GM18507 (cell line): Measurements from ENCODE around the gene SVEP1.
"Not testable (repeated sequence)": the region's sequence is repeated elsewhere in the genome, so short reads cannot be mapped to it uniquely, and the experiment has no call there.

Experiments
- DNase-seq: peaks from one replicate; pipeline ENCODE4 v3.0.0; 2011; ENCODE audit warnings: low read depth; ENCODE audit not compliant: insufficient read length; ENCODE audit errors: extremely low spot score
- FAIRE-seq: peaks from 2 replicates; lab custom pipeline; 2011; peaks lifted over from hg19 to GRCh38; lab: Jason Lieb, UNC

SVEP1 gene

GRCh38 chr9:110582156-110582555 lies 2.6 kb upstream of the SVEP1 start:
- DNase-seq = no peak
- FAIRE-seq = no peak

GRCh38 chr9:110580850-110581249 lies 1.3 kb upstream of the SVEP1 start:
- no peak for FAIRE-seq
- DNase-seq = no peak

GRCh38 chr9:110579862-110580219 lies 300 bp upstream of the SVEP1 start:
- no peak for DNase-seq

GRCh38 chr9:110578575-110579033 lies 937 bp downstream of the SVEP1 start:
- no peak for FAIRE-seq
- DNase-seq = no peak

More at GRCh38 chr9:110579862-110580219, 300 bp upstream of the SVEP1 start:
- no peak for FAIRE-seq

- DNase-seq = no peak
- FAIRE-seq = no peak
Measured at GRCh38 chr9:110575945-110576344, 3.6 kb downstream of the SVEP1 start.

- FAIRE-seq (no peak), DNase-seq (no peak)
Measured at GRCh38 chr9:110575169-110575568, 4.4 kb downstream of the SVEP1 start.

- no peak for FAIRE-seq
- DNase-seq = no peak
Measured at GRCh38 chr9:110573305-110573704, 6.2 kb downstream of the SVEP1 start.

- no peak for FAIRE-seq
- DNase-seq = no peak
Measured at GRCh38 chr9:110571801-110572483, 7.6 kb downstream of the SVEP1 start.

- FAIRE-seq (no peak), DNase-seq (no peak)
Measured at GRCh38 chr9:110566156-110566555, 13.4 kb downstream of the SVEP1 start.

- DNase-seq (no peak), FAIRE-seq (no peak)
Measured at GRCh38 chr9:110561826-110562225, 17.7 kb downstream of the SVEP1 start.

- FAIRE-seq = no peak
- DNase-seq = no peak
Measured at GRCh38 chr9:110559869-110560268, 19.7 kb downstream of the SVEP1 start.

GRCh38 chr9:110555551-110556331 lies 23.8 kb downstream of the SVEP1 start:
- FAIRE-seq = no peak

GRCh38 chr9:110546411-110546871 lies 33.1 kb downstream of the SVEP1 start:
- no peak for FAIRE-seq
- no peak for DNase-seq

More at GRCh38 chr9:110555551-110556331, 23.8 kb downstream of the SVEP1 start:
- no peak for DNase-seq

- no peak for DNase-seq
- no peak for FAIRE-seq
Measured at GRCh38 chr9:110545705-110546104, 33.8 kb downstream of the SVEP1 start.

GRCh38 chr9:110543631-110544051 lies 35.9 kb downstream of the SVEP1 start:
- FAIRE-seq (no peak), DNase-seq (no peak)

GRCh38 chr9:110541950-110542349 lies 37.6 kb downstream of the SVEP1 start:
- DNase-seq (no peak), FAIRE-seq (no peak)

- DNase-seq (no peak), FAIRE-seq (no peak)
Measured at GRCh38 chr9:110538647-110539041, 40.9 kb downstream of the SVEP1 start.

- no peak for DNase-seq
- no peak for FAIRE-seq
Measured at GRCh38 chr9:110537841-110538646, 41.5 kb downstream of the SVEP1 start.

GRCh38 chr9:110536822-110537221 lies 42.7 kb downstream of the SVEP1 start:
- FAIRE-seq = no peak
- no peak for DNase-seq

- not testable (repeated sequence) for FAIRE-seq, DNase-seq
Measured at GRCh38 chr9:110534162-110534561, 45.4 kb downstream of the SVEP1 start.
